22Rv1 (cell line): Measurements from ENCODE around the gene ZNF79.

Experiments used
- H3K27ac ChIP-seq: fragments of 450-650 bp; 2 replicates; pipeline ENCODE4 v1.5.1; 2017
- ZFX ChIP-seq: fragments of 450-650 bp; IDR thresholded peaks from 2 replicates; pipeline ENCODE4 v1.6.1; 2017; ENCODE audit warnings: antibody characterized with exemption, borderline replicate concordance
- TF ChIP-seq, protein P1 (sequence below): fragments of 450-650 bp; IDR thresholded peaks from 2 replicates; pipeline ENCODE4 v1.5.1; 2017; ENCODE audit warnings: mild to moderate bottlenecking

ZNF79 gene

GRCh38 chr9:127419348-127419747, 4.8 kb upstream of the ZNF79 start:
- TF ChIP-seq ZFX: no peak
- no peak overlapping the region for H3K27ac ChIP-seq

- H3K27ac ChIP-seq: no peak overlapping the region
- no peak for TF ChIP-seq ZFX
- TF ChIP-seq, protein P1, sequence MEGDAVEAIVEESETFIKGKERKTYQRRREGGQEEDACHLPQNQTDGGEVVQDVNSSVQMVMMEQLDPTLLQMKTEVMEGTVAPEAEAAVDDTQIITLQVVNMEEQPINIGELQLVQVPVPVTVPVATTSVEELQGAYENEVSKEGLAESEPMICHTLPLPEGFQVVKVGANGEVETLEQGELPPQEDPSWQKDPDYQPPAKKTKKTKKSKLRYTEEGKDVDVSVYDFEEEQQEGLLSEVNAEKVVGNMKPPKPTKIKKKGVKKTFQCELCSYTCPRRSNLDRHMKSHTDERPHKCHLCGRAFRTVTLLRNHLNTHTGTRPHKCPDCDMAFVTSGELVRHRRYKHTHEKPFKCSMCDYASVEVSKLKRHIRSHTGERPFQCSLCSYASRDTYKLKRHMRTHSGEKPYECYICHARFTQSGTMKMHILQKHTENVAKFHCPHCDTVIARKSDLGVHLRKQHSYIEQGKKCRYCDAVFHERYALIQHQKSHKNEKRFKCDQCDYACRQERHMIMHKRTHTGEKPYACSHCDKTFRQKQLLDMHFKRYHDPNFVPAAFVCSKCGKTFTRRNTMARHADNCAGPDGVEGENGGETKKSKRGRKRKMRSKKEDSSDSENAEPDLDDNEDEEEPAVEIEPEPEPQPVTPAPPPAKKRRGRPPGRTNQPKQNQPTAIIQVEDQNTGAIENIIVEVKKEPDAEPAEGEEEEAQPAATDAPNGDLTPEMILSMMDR: no peak
These were observed 3.1 kb upstream of the ZNF79 start for GRCh38 chr9:127421057-127421456.

- no peak for TF ChIP-seq ZFX
- TF ChIP-seq, protein P1: no peak
- H3K27ac ChIP-seq: no peak overlapping the region; the same call in 1 of the 2 replicates
These were observed 1.9 kb upstream of the ZNF79 start for GRCh38 chr9:127422133-127422782.

DNA sequence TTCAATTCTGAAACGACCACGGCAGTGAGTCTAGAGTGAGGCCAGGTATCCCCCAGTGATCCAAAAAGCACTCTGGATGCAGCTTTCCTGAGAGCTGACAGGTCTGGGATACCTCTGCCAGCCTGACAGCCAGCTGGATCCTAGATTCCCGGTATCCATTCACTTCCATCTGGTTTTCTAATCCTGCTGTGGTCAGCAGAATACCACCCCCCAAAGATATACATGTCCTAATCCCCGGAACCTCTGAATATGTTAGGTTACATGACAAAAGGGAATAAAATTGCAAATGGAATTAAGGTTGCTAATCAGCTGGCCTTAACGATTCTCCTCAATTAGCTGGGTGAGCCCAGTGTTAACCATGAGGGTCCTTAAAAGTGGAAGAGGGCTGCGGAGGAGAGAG, 1.4 kb upstream of the ZNF79 start:
- TF ChIP-seq, protein P1: no peak
- no peak for TF ChIP-seq ZFX
- H3K27ac ChIP-seq: peak overlapping the region; percentile 89

DNA sequence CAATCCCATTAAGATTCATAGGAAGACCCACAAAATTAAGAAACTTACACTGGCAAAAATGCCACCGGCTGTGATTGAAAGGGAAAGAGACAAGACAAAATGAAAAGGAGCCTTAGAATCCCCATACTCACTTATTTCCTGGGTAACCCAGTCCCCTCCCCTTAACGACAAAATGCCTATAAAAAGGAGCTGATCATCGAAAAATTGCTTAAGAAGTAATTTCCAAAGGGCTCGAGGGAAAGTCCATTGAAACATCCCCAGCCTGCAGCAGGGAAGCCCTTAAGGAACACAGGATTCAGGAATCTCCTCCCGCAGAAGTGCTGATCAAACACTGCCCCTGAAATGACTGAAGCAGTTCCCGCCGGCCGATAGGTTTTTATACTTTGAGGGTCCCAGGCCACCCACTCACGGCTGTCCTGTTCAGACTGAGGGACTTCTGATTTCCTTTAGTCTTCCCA, 677 bp upstream of the ZNF79 start:
- TF ChIP-seq, protein P1: no peak
- no peak for TF ChIP-seq ZFX
- H3K27ac ChIP-seq: peak overlapping the region; percentile 89

GRCh38 chr9:127424676-127424999, 456 bp downstream of the ZNF79 start:
- H3K27ac ChIP-seq: peak overlapping the region; percentile 89
- TF ChIP-seq, protein P1: peak; percentile 20; the same call in 1 of the 2 replicates
- TF ChIP-seq ZFX: no peak

- H3K27ac ChIP-seq: no peak overlapping the region
- TF ChIP-seq ZFX: no peak
- TF ChIP-seq, protein P1: no peak
These were observed 2.6 kb downstream of the ZNF79 start for GRCh38 chr9:127426756-127427155.

DNA sequence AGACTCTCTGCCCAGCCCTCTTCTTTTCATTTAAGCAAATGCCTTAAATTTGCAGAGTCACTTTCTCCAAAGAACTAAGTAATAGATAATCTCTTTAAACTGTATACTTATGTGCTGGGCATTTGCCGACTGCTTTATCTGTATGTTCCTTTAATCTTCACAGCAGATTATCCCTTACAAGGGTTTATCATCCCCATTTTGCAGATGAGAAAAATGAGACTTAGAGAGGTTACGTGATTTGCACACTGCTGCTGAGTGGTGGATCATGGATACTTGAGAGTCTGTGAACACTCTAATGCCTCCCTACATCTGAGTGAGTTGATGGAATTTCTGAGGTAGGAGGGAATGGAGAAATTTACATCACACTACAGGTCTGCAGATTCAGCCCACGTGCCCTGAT, 4.2 kb downstream of the ZNF79 start:
- TF ChIP-seq, protein P1: no peak
- no peak for TF ChIP-seq ZFX
- no peak overlapping the region for H3K27ac ChIP-seq
